Measurements from ENCODE around the gene CTSW. TPM values are rescaled to one million over a fixed set of nuclear protein-coding genes. Genes with fewer than 3 reads are reported as not detected.

Gene CTSW
- total RNA-seq, 4 donors from 2014 or later: 1.1 to 1.8 TPM; not detected in 2

GRCh38 chr11:65872586-65873317, 6.9 kb upstream of the CTSW start, which contains the start of gene EFEMP2:
Gene EFEMP2, minus strand, starts transcription at chr11:65872800. Its CDS starts 446 bp downstream, at chr11:65872354.
- 0 to 3% methylated on average over 2 to 12 of the region's 69 CpGs for WGBS, 2 donors (ENCODE audit: low coverage in 1 of 2)
- in situ Hi-C loops (cut with MboI; ENCODE audit: low pct_ligation_motif_present in 1 of 4, low pct_unique_long_range_greater_than_20kb in 1 of 4, low sequenced_read_pairs in 3 of 4): loop anchor here in 1 of 4 donors (10.0 kb wide), 1 partner anchor 122 kb away; no protein-coding TSS in a partner anchor
- H3K4me1 ChIP-seq: peaks cover 9 to 37% (median 20%) of the 10 kb centered on the region in 4 donors
- intact Hi-C loops (cut with DNase I; ENCODE audit: low total_unique reads): loop anchor here (2.0 kb wide), 1 partner anchor 14 kb away; the partner anchor contains the start of gene CFL1
- peak within 1 kb of the TSS; percentile 88 to 92 (median 90) for H3K27ac ChIP-seq
- TF ChIP-seq POLR2A (IDR thresholded peaks at IDR 0.05) (no peak), POLR2AphosphoS5 (IDR thresholded peaks at IDR 0.05) (no peak), EP300 (IDR thresholded peaks at IDR 0.05; ENCODE audit: low read depth) (no peak)
- TF ChIP-seq, protein P1, sequence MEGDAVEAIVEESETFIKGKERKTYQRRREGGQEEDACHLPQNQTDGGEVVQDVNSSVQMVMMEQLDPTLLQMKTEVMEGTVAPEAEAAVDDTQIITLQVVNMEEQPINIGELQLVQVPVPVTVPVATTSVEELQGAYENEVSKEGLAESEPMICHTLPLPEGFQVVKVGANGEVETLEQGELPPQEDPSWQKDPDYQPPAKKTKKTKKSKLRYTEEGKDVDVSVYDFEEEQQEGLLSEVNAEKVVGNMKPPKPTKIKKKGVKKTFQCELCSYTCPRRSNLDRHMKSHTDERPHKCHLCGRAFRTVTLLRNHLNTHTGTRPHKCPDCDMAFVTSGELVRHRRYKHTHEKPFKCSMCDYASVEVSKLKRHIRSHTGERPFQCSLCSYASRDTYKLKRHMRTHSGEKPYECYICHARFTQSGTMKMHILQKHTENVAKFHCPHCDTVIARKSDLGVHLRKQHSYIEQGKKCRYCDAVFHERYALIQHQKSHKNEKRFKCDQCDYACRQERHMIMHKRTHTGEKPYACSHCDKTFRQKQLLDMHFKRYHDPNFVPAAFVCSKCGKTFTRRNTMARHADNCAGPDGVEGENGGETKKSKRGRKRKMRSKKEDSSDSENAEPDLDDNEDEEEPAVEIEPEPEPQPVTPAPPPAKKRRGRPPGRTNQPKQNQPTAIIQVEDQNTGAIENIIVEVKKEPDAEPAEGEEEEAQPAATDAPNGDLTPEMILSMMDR (IDR thresholded peaks at IDR 0.05): no peak
- no peaks in the 10 kb centered on the region for H3K27me3 ChIP-seq
- no peak for DNase-seq
- H3K36me3 ChIP-seq: no peaks in the 10 kb centered on the region
- H3K4me3 ChIP-seq: peak within 1 kb of the TSS; percentile 36 to 63 (median 50)
- no peaks in the 10 kb centered on the region for H3K9me3 ChIP-seq

DNA sequence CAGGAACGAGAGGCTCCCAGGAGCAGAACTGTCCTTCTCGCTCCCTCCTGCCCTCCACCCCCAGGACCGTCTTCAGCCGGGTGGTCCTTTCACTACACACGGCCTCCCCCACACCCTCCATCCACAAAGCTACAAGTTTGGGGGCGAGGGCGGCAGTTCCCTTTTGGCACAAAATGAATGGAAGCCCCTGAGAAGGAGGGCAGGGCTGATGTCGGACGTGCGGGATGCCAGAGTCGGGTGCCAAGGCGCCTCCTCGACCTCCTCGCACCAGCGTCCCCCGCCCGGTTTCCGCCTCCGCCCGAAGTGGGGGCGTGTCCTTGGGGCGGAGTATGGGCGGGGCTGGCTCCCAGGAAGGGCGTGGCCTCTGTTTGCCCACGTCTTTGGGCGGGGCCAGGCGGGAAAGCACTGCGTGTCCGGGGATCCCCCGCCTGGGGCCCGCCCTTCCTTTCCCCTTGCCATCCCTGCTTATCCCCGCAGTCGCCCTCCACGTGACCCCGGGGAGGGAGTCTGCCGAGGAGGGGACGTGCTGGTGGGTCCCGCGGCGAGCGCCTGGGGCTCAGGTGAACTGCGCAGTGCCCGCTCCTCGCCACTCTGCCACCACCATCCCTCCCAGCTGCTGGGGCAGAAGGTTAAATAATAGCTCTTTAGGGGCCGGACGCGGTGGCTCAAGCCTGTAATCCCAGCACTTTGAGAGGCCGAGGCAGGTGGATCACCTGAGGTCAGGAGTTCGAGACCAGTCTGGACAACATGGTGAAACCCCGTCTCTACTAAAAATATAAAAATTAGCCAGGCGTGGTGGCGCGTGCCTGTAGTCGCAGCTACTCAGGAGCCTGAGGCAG, 6.1 kb upstream of the CTSW start:
- peak; percentile 81 for TF ChIP-seq POLR2A (IDR thresholded peaks at IDR 0.05)
- peak; percentile 96 to 97 (median 97) for TF ChIP-seq POLR2AphosphoS5 (IDR thresholded peaks at IDR 0.05)
- TF ChIP-seq EP300 (IDR thresholded peaks at IDR 0.05; ENCODE audit: low read depth): peak; percentile 40
- TF ChIP-seq, protein P1 (IDR thresholded peaks at IDR 0.05): no peak
- DNase-seq: peak; percentile 97
- in situ Hi-C loops (cut with MboI; ENCODE audit: low pct_ligation_motif_present in 1 of 4, low pct_unique_long_range_greater_than_20kb in 1 of 4, low sequenced_read_pairs in 3 of 4): loop anchor here in 1 of 4 donors (10.0 kb wide), 1 partner anchor 121 kb away; no protein-coding TSS in a partner anchor
- Histone ChIP-seq H3K4me3 (peak overlapping the region; percentile 36 to 63 (median 50)), H3K36me3 (no peaks in the 10 kb centered on the region), H3K27me3 (no peaks in the 10 kb centered on the region), H3K9me3 (no peaks in the 10 kb centered on the region), H3K4me1 (peaks cover 9 to 37% (median 20%) of the 10 kb centered on the region in 4 donors), H3K27ac (peak overlapping the region; percentile 88 to 92 (median 90))
- WGBS, 2 donors (ENCODE audit: low coverage in 1 of 2): 0 to 7% methylated on average over 1 to 45 of the region's 54 CpGs
- intact Hi-C loops (cut with DNase I; ENCODE audit: low total_unique reads): loop anchor here (2.0 kb wide), 1 partner anchor 15 kb away; the partner anchor contains the start of gene CFL1

GRCh38 chr11:65880027-65880426, 390 bp downstream of the CTSW start:
- 71% methylated on average over 7 of the region's 7 CpGs; no CpG with 5 or more reads in 1 of the 2 donors for WGBS, 2 donors (ENCODE audit: low coverage in 1 of 2)
- Histone ChIP-seq H3K9me3 (no peaks in the 10 kb centered on the region), H3K27ac (no peak overlapping the region), H3K27me3 (no peaks in the 10 kb centered on the region), H3K4me3 (no peak overlapping the region), H3K4me1 (peaks cover 0 to 7% (median 3%) of the 10 kb centered on the region in 4 donors), H3K36me3 (peaks cover 0 to 5% (median 0%) of the 10 kb centered on the region in 4 donors)
- no peak for TF ChIP-seq POLR2AphosphoS5 (IDR thresholded peaks at IDR 0.05)
- no peak for TF ChIP-seq POLR2A (IDR thresholded peaks at IDR 0.05)
- in situ Hi-C loops (cut with MboI; ENCODE audit: low pct_ligation_motif_present in 1 of 4, low pct_unique_long_range_greater_than_20kb in 1 of 4, low sequenced_read_pairs in 3 of 4): loop anchor here in 3 of 4 donors (10.0 to 25.0 kb wide), 2 partner anchors 105 to 107 kb away; no protein-coding TSS in a partner anchor
- DNase-seq: no peak
- intact Hi-C loops (cut with DNase I; ENCODE audit: low total_unique reads): loop anchor here (5.0 kb wide), 1 partner anchor 112 kb away; no protein-coding TSS in a partner anchor

DNA sequence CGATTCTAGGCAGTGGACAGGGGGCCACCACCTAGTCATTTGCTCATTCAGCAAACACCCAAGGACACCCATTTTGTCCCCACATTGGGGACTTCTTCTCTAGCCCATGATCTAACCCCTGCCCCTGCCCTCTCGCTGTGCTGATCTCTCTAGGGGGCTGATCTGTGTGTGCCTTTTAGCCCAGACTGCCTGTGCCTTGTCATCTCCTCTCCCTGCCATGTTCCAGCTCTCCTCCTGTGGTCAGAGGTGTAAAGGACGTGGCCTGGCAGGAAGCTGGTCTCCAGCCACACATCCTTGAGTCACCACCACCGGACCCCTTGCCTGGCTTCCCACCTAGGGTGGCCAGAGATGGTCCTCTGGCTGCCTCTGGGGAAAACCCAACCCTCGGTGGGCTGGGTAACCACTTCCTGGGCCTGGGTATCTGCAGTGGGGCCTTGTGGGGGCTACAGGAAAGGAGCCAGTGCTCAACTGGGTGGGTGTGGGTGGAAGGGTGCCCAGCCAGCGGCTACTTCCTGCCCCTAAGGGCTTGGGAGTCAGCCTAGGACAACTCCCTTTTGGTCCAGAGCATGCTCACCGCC, 1.3 kb downstream of the CTSW start:
- intact Hi-C loops (cut with DNase I; ENCODE audit: low total_unique reads): loop anchor here (5.0 kb wide), 1 partner anchor 111 kb away; no protein-coding TSS in a partner anchor
- peaks cover 0 to 10% (median 3%) of the 10 kb centered on the region in 4 donors for H3K4me1 ChIP-seq
- in situ Hi-C loops (cut with MboI; ENCODE audit: low pct_ligation_motif_present in 1 of 4, low pct_unique_long_range_greater_than_20kb in 1 of 4, low sequenced_read_pairs in 3 of 4): loop anchor here in 3 of 4 donors (10.0 to 25.0 kb wide), 2 partner anchors 104 to 106 kb away; no protein-coding TSS in a partner anchor
- peaks cover 0 to 5% (median 0%) of the 10 kb centered on the region in 4 donors for H3K36me3 ChIP-seq
- 66% methylated on average over 7 of the region's 7 CpGs; no CpG with 5 or more reads in 1 of the 2 donors for WGBS, 2 donors (ENCODE audit: low coverage in 1 of 2)
- H3K4me3 ChIP-seq: no peak overlapping the region
- no peaks in the 10 kb centered on the region for H3K9me3 ChIP-seq
- no peak overlapping the region for H3K27ac ChIP-seq
- no peaks in the 10 kb centered on the region for H3K27me3 ChIP-seq
- TF ChIP-seq EP300 (IDR thresholded peaks at IDR 0.05; ENCODE audit: low read depth): no peak
- TF ChIP-seq, protein P1 (IDR thresholded peaks at IDR 0.05): no peak
- TF ChIP-seq POLR2A (IDR thresholded peaks at IDR 0.05): no peak
- no peak for TF ChIP-seq POLR2AphosphoS5 (IDR thresholded peaks at IDR 0.05)
- no peak for DNase-seq

Data from transverse colon (tissue), 4 donors.